Measurements from ENCODE around the gene SEPTIN1. TPM values are rescaled to one million over a fixed set of nuclear protein-coding genes. Genes with fewer than 3 reads are reported as not detected.

The SEPTIN1 gene
- total RNA-seq, 4 donors from 2014 or later, result 1.2 to 7.1 (median 2.7) TPM

- TF ChIP-seq POLR2A (IDR thresholded peaks at IDR 0.05), result peak in 2 of 4 donors; percentile 30 to 83
- peak in 1 of 6 experiments; percentile 18 for TF ChIP-seq CTCF (IDR thresholded peaks at IDR 0.05)
- Histone ChIP-seq H3K4me3 (peak overlapping the region; percentile 42 to 87 (median 62)), H3K27ac (peak overlapping the region; percentile 93 to 99 (median 99)), H3K27me3 (no peaks in the 10 kb centered on the region), H3K9me3 (no peaks in the 10 kb centered on the region), H3K4me1 (peaks cover 13 to 47% (median 16%) of the 10 kb centered on the region in 3 donors), H3K36me3 (no peaks in the 10 kb centered on the region)
- peak; percentile 94 for DNase-seq
- 1 to 2% methylated on average over 18 to 19 of the region's 67 CpGs for WGBS, 2 donors
- intact Hi-C loops (cut with DNase I), result no loop called here
These were observed 3.9 kb downstream of the SEPTIN1 start for GRCh38 chr16:30378236-30379157.

DNA sequence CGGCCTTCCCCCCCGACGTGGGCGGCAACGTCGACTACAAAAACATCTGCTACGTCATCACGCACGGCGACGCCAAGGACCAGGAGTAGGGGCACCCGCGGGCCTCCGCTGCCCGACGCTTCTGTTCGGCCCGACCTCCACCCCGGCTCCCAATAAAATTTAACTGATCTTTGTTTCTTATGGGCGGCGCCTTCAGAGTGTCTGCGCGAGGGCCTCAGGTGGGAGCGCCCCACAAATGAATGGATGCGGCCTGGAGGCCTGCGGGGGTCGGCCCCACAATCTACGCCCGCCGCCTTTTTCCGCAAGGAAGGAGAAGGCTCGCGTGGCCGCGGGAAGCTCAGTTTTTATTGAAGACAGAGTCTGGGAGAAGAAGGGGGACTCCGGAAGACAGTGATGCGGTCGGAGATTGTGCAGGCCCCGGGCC is 4.5 kb downstream of the SEPTIN1 start:
- peak overlapping the region; percentile 93 to 99 (median 99) for H3K27ac ChIP-seq
- DNase-seq, result peak; percentile 64
- TF ChIP-seq CTCF (IDR thresholded peaks at IDR 0.05), result peak in 1 of 6 experiments; percentile 12
- peak in 2 of 4 donors; percentile 49 to 76 for TF ChIP-seq POLR2A (IDR thresholded peaks at IDR 0.05)
- peaks cover 13 to 44% (median 16%) of the 10 kb centered on the region in 3 donors for H3K4me1 ChIP-seq
- no peaks in the 10 kb centered on the region for H3K9me3 ChIP-seq
- WGBS, 2 donors, result 0 to 1% methylated on average over 1 to 17 of the region's 39 CpGs
- intact Hi-C loops (cut with DNase I), result no loop called here
- H3K36me3 ChIP-seq, result no peaks in the 10 kb centered on the region
- no peaks in the 10 kb centered on the region for H3K27me3 ChIP-seq
- peak overlapping the region; percentile 42 to 87 (median 62) for H3K4me3 ChIP-seq

- peak overlapping the region; percentile 42 to 87 (median 62) for H3K4me3 ChIP-seq
- no peak for DNase-seq
These were observed 5.1 kb downstream of the SEPTIN1 start for GRCh38 chr16:30377050-30377811.

DNA sequence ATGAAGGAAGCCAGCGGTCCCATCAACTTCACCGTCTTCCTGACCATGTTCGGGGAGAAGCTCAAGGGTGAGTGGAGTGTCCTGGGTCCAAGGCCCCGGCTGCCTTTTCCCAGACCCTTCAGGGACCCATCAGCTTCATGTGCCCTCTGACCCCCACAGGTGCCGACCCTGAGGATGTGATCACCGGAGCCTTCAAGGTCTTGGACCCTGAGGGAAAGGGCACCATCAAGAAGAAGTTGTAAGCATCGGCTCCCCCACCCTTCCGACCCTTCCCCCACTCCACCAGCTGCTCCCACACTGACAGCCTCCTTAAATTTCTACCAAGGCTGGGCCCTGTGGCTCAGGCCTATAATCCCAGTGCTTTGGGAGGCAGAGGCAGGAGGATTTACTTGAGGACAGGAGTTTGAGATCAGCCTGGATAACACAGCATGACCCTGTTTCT is 5.9 kb downstream of the SEPTIN1 start:
- TF ChIP-seq CTCF (IDR thresholded peaks at IDR 0.05), result no peak
- no peak for TF ChIP-seq POLR2A (IDR thresholded peaks at IDR 0.05)
- peak overlapping the region; percentile 93 to 99 (median 99) for H3K27ac ChIP-seq
- WGBS, 2 donors, result 88 to 100% methylated on average over 4 to 8 of the region's 8 CpGs
- no peak for DNase-seq
- H3K9me3 ChIP-seq, result no peaks in the 10 kb centered on the region
- H3K4me1 ChIP-seq, result peaks cover 16 to 44% (median 18%) of the 10 kb centered on the region in 3 donors
- no peaks in the 10 kb centered on the region for H3K27me3 ChIP-seq
- intact Hi-C loops (cut with DNase I), result no loop called here
- no peak overlapping the region for H3K4me3 ChIP-seq
- H3K36me3 ChIP-seq, result no peaks in the 10 kb centered on the region

More at GRCh38 chr16:30377050-30377811, 5.1 kb downstream of the SEPTIN1 start:
- intact Hi-C loops (cut with DNase I), result no loop called here
- Histone ChIP-seq H3K4me1 (peaks cover 13 to 44% (median 16%) of the 10 kb centered on the region in 3 donors), H3K9me3 (no peaks in the 10 kb centered on the region), H3K27me3 (no peaks in the 10 kb centered on the region), H3K36me3 (no peaks in the 10 kb centered on the region), H3K27ac (peak overlapping the region; percentile 93 to 99 (median 99))
- WGBS, 2 donors, result 33 to 40% methylated on average over 21 to 22 of the region's 29 CpGs
- no peak for TF ChIP-seq POLR2A (IDR thresholded peaks at IDR 0.05)
- no peak for TF ChIP-seq CTCF (IDR thresholded peaks at IDR 0.05)

Data from esophagus squamous epithelium (tissue), 5 donors.